ENCODE measurements around the gene ZNF469.

DNA sequence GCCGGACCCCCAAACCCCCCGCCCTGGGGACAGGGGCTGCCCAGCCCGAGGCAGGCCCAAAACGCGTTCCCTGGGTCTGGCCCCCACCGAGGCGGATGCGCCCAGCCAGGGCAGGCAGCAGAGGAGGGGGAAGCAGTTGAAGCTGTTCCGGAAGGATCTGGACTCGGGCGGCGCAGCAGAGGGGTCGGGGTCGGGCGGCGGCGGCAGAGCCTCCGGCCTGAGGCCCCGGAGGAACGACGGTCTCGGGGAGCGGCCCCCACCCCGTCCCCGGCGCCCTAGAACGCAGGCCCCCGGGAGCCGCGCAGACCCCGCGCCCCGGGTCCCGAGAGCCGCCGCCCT lies 47.4 kb downstream of the ZNF469 start:
- TF ChIP-seq POLR2AphosphoS5 (IDR thresholded peaks at IDR 0.05; ENCODE audit: low read depth, low read length) (no peak), POLR2A (IDR thresholded peaks at IDR 0.05; ENCODE audit: low read depth, low read length) (no peak), TAF1 (IDR thresholded peaks at IDR 0.05; ENCODE audit: borderline replicate concordance, low read depth, low read length) (no peak)

Measured in GM12892 (cell line).